Right renal pelvis (tissue), 4 donors: ENCODE results near the gene MGMT. TPM values are rescaled to one million over a fixed set of nuclear protein-coding genes. Genes with fewer than 3 reads are reported as not detected.
A peak's percentile ranks its signal among the peaks of the same experiment; 100 is the strongest.

Experiments
- DNase-seq, 4 donors: peaks; one replicate each; pipeline ENCODE4 v3.0.0-alpha.2; 2013; ENCODE audit warnings: low read depth in 4 of 4, low spot score in 3 of 4, missing footprints in 1 of 4
- polyA plus RNA-seq, 4 donors: library from polyadenylated mRNA; unstranded; fragments of 120-200 nt; gene quantifications; one replicate each; pipeline ENCODE4 v1.2.1, GENCODE V29; 2013; ENCODE audit not compliant: insufficient read length in 4 of 4

Gene MGMT
- polyA plus RNA-seq, 4 donors: 17.6 to 24.0 (median 19.9) TPM

- DNase-seq: no peak
Observed at GRCh38 chr10:129491123-129491734, 24.2 kb downstream of the MGMT start.

- no peak for DNase-seq
Observed at GRCh38 chr10:129494176-129494575, 27.1 kb downstream of the MGMT start.

GRCh38 chr10:129494740-129495139 lies 27.7 kb downstream of the MGMT start:
- DNase-seq: no peak

- DNase-seq: no peak
Observed at GRCh38 chr10:129495256-129495655, 28.2 kb downstream of the MGMT start.

- DNase-seq: peak in 2 of 4 donors; percentile 42 to 47
Observed at GRCh38 chr10:129495698-129496097, 28.7 kb downstream of the MGMT start.

- DNase-seq: no peak
Observed at GRCh38 chr10:129497013-129497412, 30.0 kb downstream of the MGMT start.

GRCh38 chr10:129498680-129499079 lies 31.6 kb downstream of the MGMT start:
- no peak for DNase-seq

- DNase-seq: no peak
Observed at GRCh38 chr10:129500617-129501339, 33.7 kb downstream of the MGMT start.

- DNase-seq: no peak
Observed at GRCh38 chr10:129501652-129502436, 34.8 kb downstream of the MGMT start.

- no peak for DNase-seq
Observed at GRCh38 chr10:129502448-129502847, 35.4 kb downstream of the MGMT start.

- no peak for DNase-seq
Observed at GRCh38 chr10:129505500-129506075, 38.5 kb downstream of the MGMT start.

GRCh38 chr10:129506101-129506797 lies 39.2 kb downstream of the MGMT start:
- DNase-seq: no peak

GRCh38 chr10:129507216-129507889 lies 40.3 kb downstream of the MGMT start:
- DNase-seq: no peak

GRCh38 chr10:129509155-129509554 lies 42.1 kb downstream of the MGMT start:
- no peak for DNase-seq

- no peak for DNase-seq
Observed at GRCh38 chr10:129509835-129510234, 42.8 kb downstream of the MGMT start.

- no peak for DNase-seq
Observed at GRCh38 chr10:129511086-129511485, 44.0 kb downstream of the MGMT start.

- DNase-seq: no peak
Observed at GRCh38 chr10:129511758-129512157, 44.7 kb downstream of the MGMT start.

- no peak for DNase-seq
Observed at GRCh38 chr10:129513312-129513711, 46.3 kb downstream of the MGMT start.

- DNase-seq: no peak
Observed at GRCh38 chr10:129514568-129515451, 47.8 kb downstream of the MGMT start.
